AG04450 (cell line): ENCODE measurements around the gene TWF2. TPM values are rescaled to one million over a fixed set of nuclear protein-coding genes. Genes with fewer than 3 reads are reported as not detected.

Source experiments
- CTCF ChIA-PET: fragments of 300-600, 350-600 bp; formaldehyde crosslinking; extraction: SDS; loops from one replicate; lab custom pipeline; 2022; ENCODE audit warnings: antibody characterized with exemption, inconsistent platforms; lab: Charles Lee
- POLR2A ChIA-PET: fragments of 350-600 bp; formaldehyde crosslinking; extraction: SDS; loops from one replicate; lab custom pipeline; 2021; ENCODE audit warnings: antibody characterized with exemption, inconsistent platforms; lab: Yijun Ruan, JAX
- DNase-seq: peaks from one replicate; pipeline ENCODE4 v3.0.0-alpha.2; 2011; ENCODE audit warnings: low read depth, low spot score
- H3K27ac ChIP-seq: one replicate; pipeline ENCODE4 v1.5.1; 2012; ENCODE audit warnings: low read depth, low read length, control low read depth
- H3K27me3 ChIP-seq: one replicate; pipeline ENCODE4 v1.6.0; 2012; ENCODE audit warnings: low read length; ENCODE audit not compliant: control insufficient read depth, insufficient read depth
- H3K4me3 ChIP-seq: 2 replicates; pipeline ENCODE4 v1.5.1; 2011; ENCODE audit warnings: mild to moderate bottlenecking, low read depth, low read length, control low read depth
- H3K9me3 ChIP-seq: 2 replicates; pipeline ENCODE4 v1.5.1; 2012; ENCODE audit warnings: low read length; ENCODE audit not compliant: control insufficient read depth, insufficient read depth
- polyA plus RNA-seq: library from polyadenylated mRNA; depleted of rRNA; stranded (reverse); fragments of >200 nt; gene quantifications from 2 replicates; pipeline ENCODE4 v1.2.3, GENCODE V29; 2011
- TF ChIP-seq, protein P1 (sequence below): IDR thresholded peaks from 2 replicates; pipeline ENCODE4 v1.5.1; 2011; ENCODE audit warnings: low read depth, low read length, control low read depth, inconsistent platforms

TWF2 gene
- polyA plus RNA-seq, 1 experiment, result 96.6 TPM

DNA sequence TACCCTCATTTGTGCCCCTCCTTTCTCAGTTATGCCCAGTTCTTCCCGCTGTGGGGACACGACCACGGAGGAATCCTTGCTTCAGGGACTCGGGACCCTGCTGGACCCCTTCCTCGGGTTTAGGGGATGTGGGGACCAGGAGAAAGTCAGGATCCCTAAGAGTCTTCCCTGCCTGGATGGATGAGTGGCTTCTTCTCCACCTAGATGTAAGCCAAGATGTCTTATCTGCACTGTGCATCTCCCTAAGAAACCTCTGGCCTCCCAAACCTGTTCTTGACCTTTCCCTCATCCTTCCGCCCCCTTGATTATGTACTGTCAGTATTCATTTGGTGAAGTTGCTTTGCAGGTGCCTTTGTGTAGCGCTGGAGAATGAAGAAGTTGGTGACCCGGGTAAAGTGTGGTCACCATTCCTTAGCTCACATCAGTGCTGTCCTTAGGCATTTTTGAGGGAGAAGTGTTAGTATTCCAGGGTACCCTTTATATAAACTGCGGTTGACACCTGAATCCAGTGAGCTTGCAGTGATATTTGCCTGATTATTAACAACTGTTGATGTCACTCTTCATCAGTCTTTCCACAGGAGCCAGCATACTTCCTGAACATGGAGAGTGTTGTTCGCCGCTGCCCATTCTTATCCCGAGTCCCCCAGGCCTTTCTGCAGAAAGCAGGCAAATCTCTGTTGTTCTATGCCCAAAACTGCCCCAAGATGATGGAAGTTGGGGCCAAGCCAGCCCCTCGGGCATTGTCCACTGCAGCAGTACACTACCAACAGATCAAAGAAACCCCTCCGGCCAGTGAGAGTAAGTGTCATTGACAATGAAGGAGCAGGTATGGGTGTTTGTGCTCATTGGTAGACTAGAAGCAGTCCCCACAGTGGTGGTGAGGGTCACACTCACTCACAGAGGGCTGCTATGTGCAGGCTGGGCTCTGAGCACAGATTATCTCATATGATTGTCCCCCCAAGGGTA, 40.0 kb downstream of the TWF2 start:
- CTCF ChIA-PET, result interaction anchor here (1.3 kb wide), 1 partner anchor 21 kb away, joined by 7 read pairs; no protein-coding TSS in a partner anchor

DNA sequence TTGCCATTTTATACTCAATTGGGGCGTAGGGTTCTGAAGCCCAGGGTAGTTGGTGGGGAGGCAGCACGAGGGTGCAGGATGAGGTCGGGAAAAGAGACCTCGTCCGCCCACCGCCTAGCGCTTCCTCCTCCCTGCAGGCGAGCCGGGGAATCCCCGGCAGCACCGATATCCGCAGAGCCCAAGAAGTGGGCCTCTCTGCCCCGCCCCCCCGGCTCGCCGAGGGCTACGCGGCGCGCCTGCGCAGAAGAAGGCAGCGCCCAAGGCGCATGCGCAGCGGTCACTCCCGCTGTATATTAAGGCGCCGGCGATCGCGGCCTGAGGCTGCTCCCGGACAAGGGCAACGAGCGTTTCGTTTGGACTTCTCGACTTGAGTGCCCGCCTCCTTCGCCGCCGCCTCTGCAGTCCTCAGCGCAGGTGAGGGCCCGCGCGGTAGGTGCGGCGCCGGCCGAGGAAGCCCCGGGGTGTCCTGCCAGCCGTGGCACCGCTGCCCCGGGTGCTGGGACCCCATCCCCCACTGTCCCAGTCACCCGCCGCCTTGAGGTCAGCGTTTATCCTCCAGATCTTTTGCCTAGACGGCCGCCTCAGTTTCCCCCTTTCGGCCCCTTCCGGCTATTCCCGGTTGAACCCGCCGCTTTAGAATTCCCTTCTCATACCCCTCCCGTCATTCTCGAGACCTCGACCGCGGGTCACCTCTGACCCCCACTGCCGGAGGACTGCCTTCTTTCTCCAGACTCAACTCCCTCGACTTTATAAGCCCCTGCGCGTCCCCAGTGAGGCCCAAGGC, 40.9 kb downstream of the TWF2 start, which contains the start of gene ALAS1:
TSS of gene ALAS1 (plus strand) at position 319 of the 784 bp plus-strand sequence. CDS start 1,082 bp downstream, outside the sequence.
- POLR2A ChIA-PET, result interaction anchor here (1.6 kb wide), 1 partner anchor 43 kb away, joined by 4 read pairs; the partner anchor contains the start of gene POC1A
- CTCF ChIA-PET, result interaction anchor here (0.7 to 1.3 kb wide), 2 partner anchors 22 to 25 kb away, joined by 3 to 7 read pairs; no protein-coding TSS in a partner anchor
- H3K27ac ChIP-seq, result peak within 1 kb of the TSS; percentile 61
- no peaks in the 10 kb centered on the region for H3K9me3 ChIP-seq
- H3K27me3 ChIP-seq, result no peaks in the 10 kb centered on the region
- peak; percentile 69 for DNase-seq
- H3K4me3 ChIP-seq, result peak within 1 kb of the TSS; percentile 90
- TF ChIP-seq, protein P1, sequence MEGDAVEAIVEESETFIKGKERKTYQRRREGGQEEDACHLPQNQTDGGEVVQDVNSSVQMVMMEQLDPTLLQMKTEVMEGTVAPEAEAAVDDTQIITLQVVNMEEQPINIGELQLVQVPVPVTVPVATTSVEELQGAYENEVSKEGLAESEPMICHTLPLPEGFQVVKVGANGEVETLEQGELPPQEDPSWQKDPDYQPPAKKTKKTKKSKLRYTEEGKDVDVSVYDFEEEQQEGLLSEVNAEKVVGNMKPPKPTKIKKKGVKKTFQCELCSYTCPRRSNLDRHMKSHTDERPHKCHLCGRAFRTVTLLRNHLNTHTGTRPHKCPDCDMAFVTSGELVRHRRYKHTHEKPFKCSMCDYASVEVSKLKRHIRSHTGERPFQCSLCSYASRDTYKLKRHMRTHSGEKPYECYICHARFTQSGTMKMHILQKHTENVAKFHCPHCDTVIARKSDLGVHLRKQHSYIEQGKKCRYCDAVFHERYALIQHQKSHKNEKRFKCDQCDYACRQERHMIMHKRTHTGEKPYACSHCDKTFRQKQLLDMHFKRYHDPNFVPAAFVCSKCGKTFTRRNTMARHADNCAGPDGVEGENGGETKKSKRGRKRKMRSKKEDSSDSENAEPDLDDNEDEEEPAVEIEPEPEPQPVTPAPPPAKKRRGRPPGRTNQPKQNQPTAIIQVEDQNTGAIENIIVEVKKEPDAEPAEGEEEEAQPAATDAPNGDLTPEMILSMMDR, result no peak

More for the DNA sequence above, 40.0 kb downstream of the TWF2 start:
- Histone ChIP-seq H3K4me3 (peak overlapping the region; percentile 90), H3K9me3 (no peaks in the 10 kb centered on the region), H3K27ac (peak overlapping the region; percentile 21), H3K27me3 (no peaks in the 10 kb centered on the region)
- DNase-seq, result no peak
- TF ChIP-seq, protein P1, result no peak
- POLR2A ChIA-PET, result interaction anchor here (1.6 kb wide), 1 partner anchor 44 kb away, joined by 4 read pairs; the partner anchor contains the start of gene POC1A

DNA sequence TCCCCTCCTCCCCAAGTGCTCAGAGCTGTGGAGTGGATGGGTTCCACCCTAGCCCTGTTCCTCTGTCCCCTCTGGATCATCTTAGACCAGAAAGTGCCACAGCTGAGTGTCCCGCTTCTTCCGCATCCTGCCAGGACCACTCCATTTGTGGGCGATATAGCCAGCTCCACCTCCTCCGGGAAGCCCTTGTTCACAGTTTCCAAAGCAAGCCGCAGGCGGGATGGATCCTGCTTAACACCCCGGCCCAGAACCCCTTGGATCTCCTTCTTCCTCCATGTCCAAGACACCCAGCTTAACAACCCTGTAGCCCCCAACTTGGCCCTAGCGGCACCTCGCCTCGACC, 41.5 kb downstream of the TWF2 start:
- Histone ChIP-seq H3K4me3 (peak overlapping the region; percentile 41), H3K27me3 (no peaks in the 10 kb centered on the region), H3K9me3 (no peaks in the 10 kb centered on the region), H3K27ac (peak overlapping the region; percentile 61)
- CTCF ChIA-PET, result interaction anchor here (0.7 kb wide), 1 partner anchor 25 kb away, joined by 3 read pairs; no protein-coding TSS in a partner anchor
- TF ChIP-seq, protein P1, result 0 out of 2 replicates have a peak, but pooled peaks have one; percentile 5
- no peak for DNase-seq
- POLR2A ChIA-PET, result no interaction called here

DNA sequence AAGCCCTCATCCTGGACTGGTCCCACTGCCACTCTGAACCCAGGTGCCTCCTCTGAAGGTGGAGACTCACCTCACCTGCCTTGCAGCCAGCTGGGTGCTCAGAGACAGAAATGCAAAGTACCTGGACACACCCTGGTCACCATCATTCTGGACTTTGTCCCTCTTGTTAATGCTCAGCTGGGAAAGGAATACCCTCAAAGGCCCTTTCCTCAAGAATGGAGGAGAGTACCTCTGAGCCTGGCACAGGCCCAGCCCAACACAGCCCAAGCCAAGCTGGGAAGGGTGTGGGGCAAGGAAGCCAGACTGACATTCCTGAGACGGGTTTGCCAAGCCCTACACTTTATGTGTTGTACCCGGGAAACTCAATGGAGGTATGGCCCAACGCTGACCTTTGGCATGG, 42.0 kb downstream of the TWF2 start:
- DNase-seq, result no peak
- Histone ChIP-seq H3K4me3 (no peak overlapping the region), H3K27me3 (no peaks in the 10 kb centered on the region), H3K9me3 (no peaks in the 10 kb centered on the region), H3K27ac (no peak overlapping the region)
- ChIA-PET POLR2A (interaction anchor here (0.9 kb wide), 1 partner anchor 42 kb away, joined by 3 read pairs; no protein-coding TSS in a partner anchor), CTCF (interaction anchor here (0.7 kb wide), 1 partner anchor 24 kb away, joined by 3 read pairs; no protein-coding TSS in a partner anchor)
- TF ChIP-seq, protein P1, result no peak
